HG02938 (cell line): Measurements from ENCODE around the gene DTX3.
A peak's percentile ranks its signal among the peaks of the same experiment; 100 is the strongest.
"Not testable (repeated sequence)": the region's sequence is repeated elsewhere in the genome, so short reads cannot be mapped to it uniquely, and the experiment has no call there.

Source experiments
- ATAC-seq: cut with Tn5 transposase; IDR thresholded peaks from one replicate; pipeline ENCODE4 v1.9.1; 2021; ENCODE audit warnings: mild to moderate bottlenecking, moderate library complexity; ENCODE audit not compliant: unreplicated experiment

The DTX3 gene

GRCh38 chr12:57606821-57607220, 2.2 kb downstream of the DTX3 start:
- ATAC-seq, result no peak

DNA sequence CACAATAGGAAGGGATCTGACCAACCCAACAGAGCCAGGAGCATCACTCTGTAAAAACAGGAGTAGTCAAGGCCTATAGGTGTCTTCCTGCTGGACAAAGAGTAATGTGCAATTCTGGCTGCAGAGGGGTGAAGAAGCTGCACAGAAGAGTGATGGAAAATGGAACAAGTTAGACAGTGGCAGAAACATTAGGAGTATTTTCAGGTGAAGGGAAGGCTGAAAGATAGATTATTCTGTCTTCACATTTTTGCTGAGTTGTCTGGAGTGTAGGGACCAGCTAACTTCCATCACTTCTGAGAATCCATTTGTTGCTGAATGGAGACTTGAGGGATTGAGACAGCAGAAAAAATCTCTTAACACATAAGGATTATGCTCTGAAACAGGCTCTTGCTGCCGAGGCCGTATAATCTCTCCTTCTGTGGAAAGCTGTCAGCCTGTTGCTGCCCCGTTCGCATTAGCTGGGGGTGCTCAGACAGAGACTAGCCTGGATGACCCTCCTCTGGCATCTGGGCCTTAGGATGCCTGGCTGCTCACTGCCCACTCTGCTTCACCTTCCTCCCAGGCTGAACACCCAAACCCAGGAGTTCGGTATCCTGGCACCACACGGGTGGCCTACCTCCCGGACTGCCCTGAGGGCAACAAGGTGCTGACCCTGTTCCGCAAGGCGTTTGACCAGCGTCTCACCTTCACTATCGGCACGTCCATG, 3.5 kb downstream of the DTX3 start:
- ATAC-seq, result no peak

- no peak for ATAC-seq
These were observed 4.6 kb downstream of the DTX3 start for GRCh38 chr12:57609101-57609780.

GRCh38 chr12:57609781-57610553, 5.3 kb downstream of the DTX3 start:
- no peak for ATAC-seq

GRCh38 chr12:57610554-57611107, 6.0 kb downstream of the DTX3 start:
- no peak for ATAC-seq

DNA sequence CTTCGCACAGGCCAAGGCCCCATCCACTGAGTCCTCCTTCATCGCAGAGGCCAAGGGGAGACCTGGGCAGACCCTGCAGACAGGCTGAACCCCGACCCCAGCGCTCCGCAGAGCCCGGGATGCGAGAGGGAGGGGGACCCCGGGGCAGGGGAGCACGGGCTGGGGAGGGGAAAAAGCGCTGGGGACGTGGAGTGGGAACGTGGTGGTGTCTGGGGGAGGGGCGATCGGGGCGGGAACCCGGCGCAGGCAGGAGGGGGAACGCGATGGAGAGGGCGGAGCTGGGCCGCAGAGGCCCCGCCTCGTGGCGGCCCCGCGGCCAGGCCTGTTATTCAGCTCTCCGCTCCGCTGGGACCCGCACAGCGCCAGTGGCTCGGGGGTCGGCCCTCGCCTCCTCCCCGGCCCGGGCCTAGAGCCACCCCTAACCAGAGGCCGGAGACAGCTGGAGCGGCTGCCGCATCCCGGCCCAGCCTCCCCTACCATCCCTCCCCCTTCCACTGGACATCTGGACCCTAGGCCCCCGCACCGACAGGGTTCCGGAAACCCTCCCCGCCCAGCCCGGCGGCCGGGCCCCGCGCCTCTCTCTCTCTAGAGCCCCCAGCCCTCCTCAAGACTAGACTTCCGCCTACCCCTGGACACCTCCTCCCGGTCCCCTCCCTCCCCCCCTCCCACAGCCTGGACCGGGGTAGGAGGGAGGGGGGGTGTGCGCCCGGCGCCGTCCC, 6.6 kb downstream of the DTX3 start, which contains the start of gene ARHGEF25:
Gene ARHGEF25, plus strand, starts transcription at position 328 of the 719 bp plus-strand sequence. CDS start 460 bp downstream, outside the sequence.
- no peak for ATAC-seq

DNA sequence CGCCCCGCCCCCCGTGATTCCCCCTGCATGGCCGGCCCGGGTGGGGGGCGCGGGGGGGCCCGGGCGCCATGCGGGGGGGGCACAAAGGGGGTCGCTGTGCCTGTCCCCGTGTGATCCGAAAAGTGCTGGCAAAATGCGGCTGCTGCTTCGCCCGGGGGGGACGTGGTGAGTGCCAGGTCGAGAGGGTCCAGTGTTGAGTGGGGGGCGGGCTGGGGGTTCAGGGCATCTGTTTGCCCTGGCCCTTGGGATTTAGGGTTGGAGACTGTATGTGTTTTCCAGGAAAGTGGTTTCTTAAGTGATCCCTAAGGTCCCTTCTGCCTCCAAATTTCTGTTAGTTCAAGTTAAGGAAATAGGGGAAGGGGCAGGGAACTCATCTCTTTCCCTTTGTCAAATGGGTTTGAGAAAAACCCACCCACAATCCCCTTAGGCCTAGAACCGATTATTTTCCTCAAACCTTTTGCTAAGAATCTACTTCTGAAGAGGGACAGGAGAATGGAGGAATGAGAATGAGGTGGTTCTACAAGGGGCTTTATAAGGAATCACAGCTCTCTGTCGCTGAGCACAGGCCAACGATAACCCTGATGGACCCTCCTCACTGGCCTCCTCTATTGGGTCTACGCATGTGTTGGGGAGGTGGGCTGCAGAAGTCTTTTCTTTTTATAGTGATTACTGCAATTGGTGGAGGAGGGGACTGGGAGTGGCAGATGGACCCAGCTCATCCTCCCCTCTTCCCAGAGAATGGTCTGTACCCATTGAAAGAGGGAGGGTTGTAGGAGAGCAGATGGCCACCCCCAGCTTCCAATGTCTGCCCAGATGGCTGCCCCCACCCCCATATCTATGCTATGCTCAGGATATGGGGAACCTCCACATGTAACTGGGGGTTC, 7.4 kb downstream of the DTX3 start:
- no peak for ATAC-seq

DNA sequence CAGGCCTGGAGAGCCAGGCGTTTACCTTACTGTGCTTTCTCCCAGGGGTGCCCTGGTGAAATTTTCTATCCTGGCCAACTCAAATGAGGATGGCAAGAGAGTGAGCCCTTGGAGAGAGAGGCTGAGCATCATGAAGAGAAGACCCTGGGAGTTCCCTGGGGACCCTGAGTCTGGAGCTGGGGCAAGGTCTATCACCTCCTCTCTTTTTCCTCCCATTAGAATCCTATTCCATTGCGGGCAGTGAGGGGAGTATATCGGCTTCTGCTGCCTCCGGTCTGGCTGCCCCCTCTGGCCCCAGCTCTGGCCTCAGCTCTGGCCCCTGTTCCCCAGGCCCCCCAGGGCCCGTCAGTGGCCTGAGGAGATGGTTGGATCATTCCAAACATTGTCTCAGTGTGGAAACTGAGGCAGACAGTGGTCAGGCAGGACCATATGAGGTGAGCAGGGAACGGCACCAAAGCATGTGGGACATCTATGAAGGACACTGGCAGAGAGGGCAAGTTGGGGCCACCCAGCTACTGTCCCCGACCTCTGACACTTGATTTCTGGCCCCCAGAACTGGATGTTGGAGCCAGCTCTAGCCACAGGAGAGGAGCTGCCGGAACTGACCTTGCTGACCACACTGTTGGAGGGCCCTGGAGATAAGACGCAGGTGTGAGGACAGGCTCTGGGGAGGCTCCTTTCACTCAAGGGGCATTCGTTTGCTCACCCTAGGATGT, 8.2 kb downstream of the DTX3 start:
- ATAC-seq, result no peak

GRCh38 chr12:57613427-57614109, 8.9 kb downstream of the DTX3 start:
- no peak for ATAC-seq

- ATAC-seq, result peak; percentile 49
These were observed 9.7 kb downstream of the DTX3 start for GRCh38 chr12:57614178-57614947.

DNA sequence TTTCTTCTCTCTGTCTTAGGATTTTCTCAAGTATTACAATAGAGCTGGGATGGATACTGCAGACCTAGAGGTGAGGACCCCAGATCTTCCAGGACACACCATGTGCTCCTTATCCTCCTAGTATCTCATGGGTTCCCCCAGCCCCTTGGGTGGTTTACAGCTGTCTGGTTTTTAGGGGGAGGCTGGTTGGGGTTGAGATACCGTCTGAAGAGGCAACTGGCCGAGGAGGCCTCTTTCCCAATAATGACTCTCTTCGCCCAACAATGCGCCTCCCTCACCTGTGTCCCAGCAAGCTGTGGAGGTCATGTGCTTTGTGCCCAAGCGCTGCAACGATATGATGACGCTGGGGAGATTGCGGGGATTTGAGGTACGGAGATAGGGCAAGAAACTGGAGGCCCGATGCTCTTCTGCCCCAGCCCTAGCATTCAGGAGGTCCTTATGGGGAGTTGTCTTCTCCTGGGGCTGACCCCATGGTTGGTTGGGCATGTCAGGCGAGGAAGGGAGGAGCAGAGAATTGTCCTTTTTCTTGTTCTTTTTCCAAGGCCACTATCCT, 10.4 kb downstream of the DTX3 start:
- no peak for ATAC-seq

- no peak for ATAC-seq
These were observed 11.0 kb downstream of the DTX3 start for GRCh38 chr12:57615637-57616036.

GRCh38 chr12:57616383-57617101, 11.9 kb downstream of the DTX3 start:
- no peak for ATAC-seq

GRCh38 chr12:57617942-57618341, 13.3 kb downstream of the DTX3 start:
- no peak for ATAC-seq

- not testable (repeated sequence) for ATAC-seq
These were observed 13.8 kb downstream of the DTX3 start for GRCh38 chr12:57618431-57618830.

DNA sequence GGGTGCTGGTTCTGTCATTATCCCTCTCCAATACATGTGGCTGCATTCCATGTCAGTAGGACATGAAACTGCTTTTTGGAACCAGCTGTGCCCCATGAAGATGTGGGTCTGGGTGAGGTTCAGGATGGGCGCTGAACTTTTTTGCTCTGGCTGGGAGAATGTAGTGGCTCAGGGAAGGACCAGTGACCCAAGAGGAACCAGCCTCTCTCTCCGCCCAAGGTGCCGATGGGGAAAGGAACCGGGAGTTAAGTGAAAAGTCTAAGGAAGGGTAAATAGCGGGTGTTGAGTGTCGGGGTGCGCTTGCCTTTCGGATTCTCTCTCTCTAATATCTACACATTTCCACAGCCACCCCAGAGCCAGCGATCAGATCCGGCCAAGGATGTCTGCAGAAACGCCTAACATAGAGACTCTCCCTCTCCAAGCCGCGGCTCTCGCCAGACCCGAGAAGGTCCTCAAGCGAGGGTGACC, 14.4 kb downstream of the DTX3 start:
- no peak for ATAC-seq
